Thyroid gland (tissue), 4 donors: ENCODE measurements around the gene C2CD4D. TPM values are rescaled to one million over a fixed set of nuclear protein-coding genes. Genes with fewer than 3 reads are reported as not detected.

ENCODE experiments used
- DNase-seq, 2 donors: peaks; one replicate each; pipeline ENCODE4 v3.0.0-alpha.2; 2019
- H3K27ac ChIP-seq, 3 donors: fragments of 200-600 bp; sonication (generic); 1 replicate in 2 of 3; 2 replicates in 1 of 3; pipeline ENCODE4 v1.5.1; 2016 to 2019; ENCODE audit warnings: mild to moderate bottlenecking in 1 of 3, moderate library complexity in 1 of 3
- H3K27me3 ChIP-seq: fragments of 200-600 bp; sonication (generic); one replicate; pipeline ENCODE4 v1.5.1; 2019
- H3K36me3 ChIP-seq, 2 donors: fragments of 200-600 bp; sonication (generic); one replicate each; pipeline ENCODE4 v1.5.1; 2016 to 2019
- H3K4me1 ChIP-seq, 2 donors: fragments of 200-600 bp; sonication (generic); one replicate each; pipeline ENCODE4 v1.5.1; 2017 to 2019
- H3K4me3 ChIP-seq, 3 donors: fragments of 200-600 bp; sonication (generic); replicated peaks in 1 of 3; 1 replicate in 2 of 3; 2 replicates in 1 of 3; pipeline ENCODE4 v1.5.1; 2016; ENCODE audit warnings: mild to moderate bottlenecking in 1 of 3
- H3K9me3 ChIP-seq: fragments of 200-600 bp; sonication (generic); one replicate; pipeline ENCODE4 v1.5.1; 2017
- CTCF ChIP-seq, 6 experiments: fragments of 200-600 bp in 3 of 6; fragments of 450-650 bp in 3 of 6; sonication (generic) in 3 of 6; IDR thresholded peaks; one replicate each; pipeline ENCODE4 v1.5.1; 2016 to 2019; ENCODE audit warnings: antibody characterized with exemption in 6 of 6, mild to moderate bottlenecking in 2 of 6, inconsistent platforms in 1 of 6, moderate library complexity in 1 of 6
- POLR2A ChIP-seq, 2 donors: fragments of 450-650 bp; IDR thresholded peaks; one replicate each; pipeline ENCODE4 v1.6.1; 2017; ENCODE audit warnings: antibody characterized with exemption in 2 of 2, mild to moderate bottlenecking in 2 of 2, moderate library complexity in 1 of 2
- WGBS, 2 donors: methylation state at CpG; one replicate each; pipeline ENCODE4 v1.1.5; 2017; 5-methylcytosine and 5-hydroxymethylcytosine counted together
- intact Hi-C: fragments of 100-400 bp; cut with DNase I; formaldehyde crosslinking; loops from one replicate; pipeline ENCODE4 v1.15.1; 2023
- total RNA-seq, 4 donors: library from RNA; depleted of rRNA; stranded (reverse); fragments of >200 nt; gene quantifications; one replicate each; pipeline ENCODE4 v1.2.3, GENCODE V29; 2016

Gene C2CD4D
- total RNA-seq, 4 donors from 2014 or later = 0.29 to 1.3 (median 0.33) TPM; not detected in 1

- no peaks in the 10 kb centered on the region for H3K9me3 ChIP-seq
- TF ChIP-seq POLR2A (IDR thresholded peaks at IDR 0.05) (no peak), CTCF (IDR thresholded peaks at IDR 0.05) (no peak)
- no peak for DNase-seq
- intact Hi-C loops = no loop called here
- no peaks in the 10 kb centered on the region for H3K4me1 ChIP-seq
- no peak overlapping the region for H3K27ac ChIP-seq
- H3K4me3 ChIP-seq = no peak overlapping the region
- H3K27me3 ChIP-seq = no peaks in the 10 kb centered on the region
- H3K36me3 ChIP-seq = no peaks in the 10 kb centered on the region
Observed at GRCh38 chr1:151849871-151850270, 10.3 kb upstream of the C2CD4D start.

GRCh38 chr1:151849126-151849525, 9.5 kb upstream of the C2CD4D start:
- H3K4me1 ChIP-seq = no peaks in the 10 kb centered on the region
- no peaks in the 10 kb centered on the region for H3K36me3 ChIP-seq
- no peak overlapping the region for H3K4me3 ChIP-seq
- no peak overlapping the region for H3K27ac ChIP-seq
- no peaks in the 10 kb centered on the region for H3K27me3 ChIP-seq
- 59 to 70% methylated on average over 3 of the region's 3 CpGs for WGBS, 2 donors
- H3K9me3 ChIP-seq = no peaks in the 10 kb centered on the region
- intact Hi-C loops = no loop called here
- TF ChIP-seq CTCF (IDR thresholded peaks at IDR 0.05) (no peak), POLR2A (IDR thresholded peaks at IDR 0.05) (no peak)
- DNase-seq = no peak

GRCh38 chr1:151847867-151848596, 8.4 kb upstream of the C2CD4D start:
- no peak for TF ChIP-seq CTCF (IDR thresholded peaks at IDR 0.05)
- no peak for TF ChIP-seq POLR2A (IDR thresholded peaks at IDR 0.05)
- no peaks in the 10 kb centered on the region for H3K36me3 ChIP-seq
- WGBS, 2 donors = 64 to 73% methylated on average over 11 of the region's 11 CpGs
- no peaks in the 10 kb centered on the region for H3K4me1 ChIP-seq
- intact Hi-C loops = no loop called here
- H3K9me3 ChIP-seq = no peaks in the 10 kb centered on the region
- DNase-seq = no peak
- no peak overlapping the region for H3K27ac ChIP-seq
- no peaks in the 10 kb centered on the region for H3K27me3 ChIP-seq
- no peak overlapping the region for H3K4me3 ChIP-seq

GRCh38 chr1:151846686-151847237, 7.1 kb upstream of the C2CD4D start:
- H3K9me3 ChIP-seq = no peaks in the 10 kb centered on the region
- H3K27me3 ChIP-seq = no peaks in the 10 kb centered on the region
- H3K4me3 ChIP-seq = no peak overlapping the region
- no peak for DNase-seq
- H3K36me3 ChIP-seq = no peaks in the 10 kb centered on the region
- no peak for TF ChIP-seq CTCF (IDR thresholded peaks at IDR 0.05)
- no peak for TF ChIP-seq POLR2A (IDR thresholded peaks at IDR 0.05)
- 84 to 90% methylated on average over 8 of the region's 8 CpGs for WGBS, 2 donors
- H3K27ac ChIP-seq = no peak overlapping the region
- intact Hi-C loops = no loop called here
- H3K4me1 ChIP-seq = no peaks in the 10 kb centered on the region

- Histone ChIP-seq H3K4me3 (no peak overlapping the region), H3K4me1 (no peaks in the 10 kb centered on the region), H3K27ac (no peak overlapping the region), H3K27me3 (no peaks in the 10 kb centered on the region), H3K9me3 (no peaks in the 10 kb centered on the region), H3K36me3 (no peaks in the 10 kb centered on the region)
- TF ChIP-seq POLR2A (IDR thresholded peaks at IDR 0.05) = no peak
- no peak for TF ChIP-seq CTCF (IDR thresholded peaks at IDR 0.05)
- intact Hi-C loops = no loop called here
- WGBS, 2 donors = 70 to 83% methylated on average over 6 of the region's 6 CpGs
- no peak for DNase-seq
Observed at GRCh38 chr1:151846062-151846568, 6.5 kb upstream of the C2CD4D start.
